ENCODE results near the gene ITPKB.

ITPKB gene

GRCh38 chr1:226586650-226587422, 152.2 kb downstream of the ITPKB start:
- Mint-ChIP-seq H3K9me3 (no peaks in the 10 kb centered on the region), H3K27ac (no peak overlapping the region)

GRCh38 chr1:226586116-226586515, 153.0 kb downstream of the ITPKB start:
- no peak overlapping the region for H3K27ac Mint-ChIP-seq
- no peak overlapping the region for H3K4me3 Mint-ChIP-seq
- H3K36me3 Mint-ChIP-seq (ENCODE audit: low read depth): no peaks in the 10 kb centered on the region
- H3K4me1 Mint-ChIP-seq (ENCODE audit: low read depth): no peaks in the 10 kb centered on the region
- H3K9me3 Mint-ChIP-seq: no peaks in the 10 kb centered on the region
- H3K27me3 Mint-ChIP-seq (ENCODE audit: low read depth): peaks cover 5% of the 10 kb centered on the region

More at GRCh38 chr1:226586650-226587422, 152.2 kb downstream of the ITPKB start:
- Mint-ChIP-seq H3K4me1 (ENCODE audit: low read depth) (no peaks in the 10 kb centered on the region), H3K4me3 (no peak overlapping the region), H3K27me3 (ENCODE audit: low read depth) (peaks cover 5% of the 10 kb centered on the region), H3K36me3 (ENCODE audit: low read depth) (no peaks in the 10 kb centered on the region)

- no peak overlapping the region for H3K27ac Mint-ChIP-seq
- H3K4me3 Mint-ChIP-seq: no peak overlapping the region
- no peaks in the 10 kb centered on the region for H3K36me3 Mint-ChIP-seq (ENCODE audit: low read depth)
Observed at GRCh38 chr1:226584164-226584563, 154.9 kb downstream of the ITPKB start.

GRCh38 chr1:226582966-226583365, 156.1 kb downstream of the ITPKB start:
- H3K4me3 Mint-ChIP-seq: no peak overlapping the region
- no peaks in the 10 kb centered on the region for H3K36me3 Mint-ChIP-seq (ENCODE audit: low read depth)
- no peaks in the 10 kb centered on the region for H3K4me1 Mint-ChIP-seq (ENCODE audit: low read depth)
- H3K27me3 Mint-ChIP-seq (ENCODE audit: low read depth): no peaks in the 10 kb centered on the region
- H3K27ac Mint-ChIP-seq: no peak overlapping the region
- no peaks in the 10 kb centered on the region for H3K9me3 Mint-ChIP-seq

More at GRCh38 chr1:226584164-226584563, 154.9 kb downstream of the ITPKB start:
- no peaks in the 10 kb centered on the region for H3K27me3 Mint-ChIP-seq (ENCODE audit: low read depth)
- H3K9me3 Mint-ChIP-seq: no peaks in the 10 kb centered on the region
- no peaks in the 10 kb centered on the region for H3K4me1 Mint-ChIP-seq (ENCODE audit: low read depth)

Measured in T-helper 1 cell treated with Interleukin-12 subunit alpha and Interleukin-12 subunit beta and Interleukin-4 antibody, amounts not matched to agents 30 μg/mL and 1 μg/mL, for 36 hours (primary cell).